Measurements from ENCODE around the gene ASIC2.

ASIC2 gene

GRCh38 chr17:33261820-33262219 lies 31.3 kb downstream of the ASIC2 start:
- TF ChIP-seq ZNF777 (tag by site-specific recombination; IDR thresholded peaks at IDR 0.05; ENCODE audit: borderline replicate concordance) (no peak), ZNF707 (tag by site-specific recombination; IDR thresholded peaks at IDR 0.05) (no peak), ZNF791 (tag by site-specific recombination; IDR thresholded peaks at IDR 0.05) (no peak), ZNF510 (tag by site-specific recombination; IDR thresholded peaks at IDR 0.05; ENCODE audit: insufficient replicate concordance) (no peak), ZNF292 (tag by site-specific recombination; IDR thresholded peaks at IDR 0.05; ENCODE audit: borderline replicate concordance, low read depth) (no peak), ZNF341 (tag by site-specific recombination; IDR thresholded peaks at IDR 0.05; ENCODE audit: low read depth) (no peak), ZNF514 (tag by site-specific recombination; IDR thresholded peaks at IDR 0.05) (no peak), ZNF513 (tag by site-specific recombination; IDR thresholded peaks at IDR 0.05) (no peak), ZNF10 (tag by site-specific recombination; IDR thresholded peaks at IDR 0.05) (no peak), ZNF677 (tag by site-specific recombination; IDR thresholded peaks at IDR 0.05) (no peak), ZNF138 (tag by site-specific recombination; IDR thresholded peaks at IDR 0.05; ENCODE audit: borderline replicate concordance) (no peak), ZNF239 (tag by site-specific recombination; IDR thresholded peaks at IDR 0.05) (no peak), ZNF416 (tag by site-specific recombination; IDR thresholded peaks at IDR 0.05) (no peak), ZNF174 (tag by site-specific recombination; IDR thresholded peaks at IDR 0.05) (no peak), ZNF146 (tag by site-specific recombination; IDR thresholded peaks at IDR 0.05) (no peak), SALL2 (tag by site-specific recombination; IDR thresholded peaks at IDR 0.05; ENCODE audit: borderline replicate concordance) (no peak), BCL6B (tag by site-specific recombination; IDR thresholded peaks at IDR 0.05) (no peak), ZNF830 (tag by site-specific recombination; IDR thresholded peaks at IDR 0.05; ENCODE audit: low read depth) (no peak)
- TF ChIP-seq, protein P1, sequence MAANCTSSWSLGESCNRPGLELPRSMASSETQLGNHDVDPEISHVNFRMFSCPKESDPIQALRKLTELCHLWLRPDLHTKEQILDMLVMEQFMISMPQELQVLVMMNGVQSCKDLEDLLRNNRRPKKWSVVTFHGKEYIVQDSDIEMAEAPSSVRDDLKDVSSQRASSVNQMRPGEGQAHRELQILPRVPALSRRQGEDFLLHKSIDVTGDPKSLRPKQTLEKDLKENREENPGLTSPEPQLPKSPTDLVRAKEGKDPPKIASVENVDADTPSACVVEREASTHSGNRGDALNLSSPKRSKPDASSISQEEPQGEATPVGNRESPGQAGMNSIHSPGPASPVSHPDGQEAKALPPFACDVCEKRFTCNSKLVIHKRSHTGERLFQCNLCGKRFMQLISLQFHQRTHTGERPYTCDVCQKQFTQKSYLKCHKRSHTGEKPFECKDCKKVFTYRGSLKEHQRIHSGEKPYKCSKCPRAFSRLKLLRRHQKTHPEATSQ (tag by site-specific recombination; IDR thresholded peaks at IDR 0.05): no peak
- Histone ChIP-seq H3K27ac (ENCODE audit: extremely low read depth, low read depth, low read length) (no peak overlapping the region), H3K36me3 (ENCODE audit: control insufficient read depth in 2 of 2, insufficient read depth in 1 of 2, low read length in 2 of 2) (no peaks in the 10 kb centered on the region), H3K9me3 (ENCODE audit: control insufficient read depth, insufficient read depth, low read depth, low read length) (no peaks in the 10 kb centered on the region), H3K4me1 (ENCODE audit: control insufficient read depth, insufficient read depth, low read length) (no peaks in the 10 kb centered on the region), H3K4me3 (ENCODE audit: low read depth, low read length) (no peak overlapping the region)
- POLR2A ChIA-PET: no interaction called here
- CTCF ChIA-PET: interaction anchor here (0.7 to 1.0 kb wide), 2 partner anchors 27 to 64 kb away, joined by 3 read pairs; no protein-coding TSS in a partner anchor

GRCh38 chr17:33260638-33261037 lies 32.5 kb downstream of the ASIC2 start:
- ChIA-PET CTCF (interaction anchor here (1.0 kb wide), 1 partner anchor 63 kb away, joined by 3 read pairs; no protein-coding TSS in a partner anchor), POLR2A (no interaction called here)
- Histone ChIP-seq H3K36me3 (ENCODE audit: control insufficient read depth in 2 of 2, insufficient read depth in 1 of 2, low read length in 2 of 2) (no peaks in the 10 kb centered on the region), H3K27ac (ENCODE audit: extremely low read depth, low read depth, low read length) (no peak overlapping the region), H3K4me3 (ENCODE audit: low read depth, low read length) (no peak overlapping the region), H3K9me3 (ENCODE audit: control insufficient read depth, insufficient read depth, low read depth, low read length) (no peaks in the 10 kb centered on the region), H3K4me1 (ENCODE audit: control insufficient read depth, insufficient read depth, low read length) (no peaks in the 10 kb centered on the region)
- TF ChIP-seq ZNF274 (IDR thresholded peaks at IDR 0.05; ENCODE audit: low read length): no peak
- no peak for TF ChIP-seq ZNF274 (tag by site-specific recombination; IDR thresholded peaks at IDR 0.05; ENCODE audit: borderline replicate concordance)
- TF ChIP-seq RBAK (tag by site-specific recombination; IDR thresholded peaks at IDR 0.05): no peak
- TF ChIP-seq, protein P2, sequence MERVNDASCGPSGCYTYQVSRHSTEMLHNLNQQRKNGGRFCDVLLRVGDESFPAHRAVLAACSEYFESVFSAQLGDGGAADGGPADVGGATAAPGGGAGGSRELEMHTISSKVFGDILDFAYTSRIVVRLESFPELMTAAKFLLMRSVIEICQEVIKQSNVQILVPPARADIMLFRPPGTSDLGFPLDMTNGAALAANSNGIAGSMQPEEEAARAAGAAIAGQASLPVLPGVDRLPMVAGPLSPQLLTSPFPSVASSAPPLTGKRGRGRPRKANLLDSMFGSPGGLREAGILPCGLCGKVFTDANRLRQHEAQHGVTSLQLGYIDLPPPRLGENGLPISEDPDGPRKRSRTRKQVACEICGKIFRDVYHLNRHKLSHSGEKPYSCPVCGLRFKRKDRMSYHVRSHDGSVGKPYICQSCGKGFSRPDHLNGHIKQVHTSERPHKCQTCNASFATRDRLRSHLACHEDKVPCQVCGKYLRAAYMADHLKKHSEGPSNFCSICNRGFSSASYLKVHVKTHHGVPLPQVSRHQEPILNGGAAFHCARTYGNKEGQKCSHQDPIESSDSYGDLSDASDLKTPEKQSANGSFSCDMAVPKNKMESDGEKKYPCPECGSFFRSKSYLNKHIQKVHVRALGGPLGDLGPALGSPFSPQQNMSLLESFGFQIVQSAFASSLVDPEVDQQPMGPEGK (tag by site-specific recombination; IDR thresholded peaks at IDR 0.05): no peak
- no peak for TF ChIP-seq ZNF114 (tag by site-specific recombination; IDR thresholded peaks at IDR 0.05)
- no peak for TF ChIP-seq ZNF16 (tag by site-specific recombination; IDR thresholded peaks at IDR 0.05; ENCODE audit: low read depth)
- TF ChIP-seq ZNF544 (tag by site-specific recombination; IDR thresholded peaks at IDR 0.05): no peak
- no peak for TF ChIP-seq ZNF776 (tag by site-specific recombination; IDR thresholded peaks at IDR 0.05; ENCODE audit: borderline replicate concordance)
- TF ChIP-seq GLI2 (tag by site-specific recombination; IDR thresholded peaks at IDR 0.05; ENCODE audit: borderline replicate concordance, low read depth): no peak
